B cell (primary cell): ENCODE measurements around the gene KRTAP10-3. TPM values are rescaled to one million over a fixed set of nuclear protein-coding genes. Genes with fewer than 3 reads are reported as not detected.

Experiments
- ATAC-seq: fragments of 200-7000 bp; cut with Tn5 transposase; one replicate; pipeline ENCODE4 v1.10.0; 2021; ENCODE audit warnings: low read depth, mild to moderate bottlenecking, moderate number of reproducible peaks, moderate library complexity
- CTCF ChIA-PET: fragments of 350-600 bp; sonication (Branson Sonifier 250); formaldehyde crosslinking; loops from one replicate; lab custom pipeline; 2021; ENCODE audit warnings: antibody characterized with exemption, inconsistent platforms; lab: Charles Lee
- POLR2A ChIA-PET: fragments of 350-600 bp; sonication (Branson Sonifier 250); formaldehyde crosslinking; loops from one replicate; lab custom pipeline; 2021; ENCODE audit warnings: antibody characterized with exemption; lab: Charles Lee
- DNase-seq: peaks from one replicate; pipeline ENCODE4 v3.0.0; 2013
- H2AFZ ChIP-seq: 2 replicates; pipeline ENCODE4 v1.6.1; 2012; ENCODE audit warnings: mild to moderate bottlenecking, low read depth, low read length; ENCODE audit not compliant: insufficient read depth, poor library complexity, severe bottlenecking
- H3K27ac ChIP-seq, 2 donors: 1 replicate in 1 of 2; 2 replicates in 1 of 2; pipeline ENCODE4 v1.5.1; 2012 to 2013; ENCODE audit warnings: low read length in 2 of 2, mild to moderate bottlenecking in 2 of 2, moderate library complexity in 1 of 2
- H3K27me3 ChIP-seq, 4 experiments: fragments of 200-600 bp in 1 of 4; sonication (generic) in 1 of 4; replicated peaks in 1 of 4; 1 replicate in 2 of 4; 2 replicates in 2 of 4; pipeline versions ENCODE4 v1.6.1 to v1.7.0; 2013 to 2016; ENCODE audit warnings: low read length in 3 of 4, mild to moderate bottlenecking in 2 of 4, mixed read lengths in 1 of 4, moderate library complexity in 1 of 4; ENCODE audit not compliant: insufficient read depth in 4 of 4, control insufficient read depth in 3 of 4; ENCODE audit errors: control extremely low read depth in 1 of 4
- H3K36me3 ChIP-seq, 2 experiments: replicated peaks in 1 of 2; 1 replicate in 1 of 2; 2 replicates in 1 of 2; pipeline versions ENCODE4 v1.6.1 to v1.7.1; 2013; ENCODE audit warnings: low read length in 1 of 2; ENCODE audit not compliant: insufficient read depth in 2 of 2, control insufficient read depth in 1 of 2; ENCODE audit errors: control extremely low read depth in 1 of 2, extremely low read depth in 1 of 2
- H3K4me1 ChIP-seq, 2 donors: fragments of 200-600 bp in 1 of 2; sonication (generic) in 1 of 2; 1 replicate in 1 of 2; 2 replicates in 1 of 2; pipeline versions ENCODE4 v1.5.1 to v1.6.1; 2013 to 2017; ENCODE audit warnings: low read length in 2 of 2; ENCODE audit not compliant: control insufficient read depth in 2 of 2, insufficient read depth in 2 of 2
- H3K4me2 ChIP-seq: replicated peaks from 2 replicates; pipeline ENCODE3; 2012; ENCODE audit warnings: mild to moderate bottlenecking, low read depth, low read length; ENCODE audit not compliant: poor library complexity, severe bottlenecking
- H3K4me3 ChIP-seq, 5 experiments: fragments of 200-600 bp in 1 of 5; sonication (generic) in 1 of 5; 1 replicate in 3 of 5; 2 replicates in 2 of 5; pipeline versions ENCODE4 v1.5.1 to v1.7.0; 2011 to 2016; ENCODE audit warnings: low read length in 4 of 5, mild to moderate bottlenecking in 4 of 5, low read depth in 2 of 5, control low read depth in 1 of 5, moderate library complexity in 1 of 5; ENCODE audit not compliant: insufficient read depth in 1 of 5; ENCODE audit errors: control extremely low read depth in 1 of 5, extremely low read depth in 1 of 5
- H3K79me2 ChIP-seq: fragments of 200-600 bp; sonication (generic); one replicate; pipeline ENCODE4 v1.6.0; 2016; ENCODE audit warnings: low read length; ENCODE audit not compliant: control insufficient read depth, insufficient read depth
- H3K9ac ChIP-seq: fragments of 200-600 bp; sonication (generic); 2 replicates; pipeline ENCODE4 v1.6.1; 2017; ENCODE audit warnings: mild to moderate bottlenecking, low read length, moderate library complexity
- H3K9me3 ChIP-seq, 3 donors: one replicate each; pipeline versions ENCODE4 v1.6.1 to v1.7.1; 2013; ENCODE audit warnings: low read length in 2 of 3; ENCODE audit not compliant: control insufficient read depth in 2 of 3, insufficient read depth in 1 of 3; ENCODE audit errors: control extremely low read depth in 1 of 3
- H4K20me1 ChIP-seq: 2 replicates; pipeline ENCODE4 v1.6.0; 2012; ENCODE audit warnings: mild to moderate bottlenecking, low read length; ENCODE audit not compliant: insufficient read depth, control insufficient read depth, poor library complexity, severe bottlenecking
- H3K27ac Mint-ChIP-seq: one replicate; pipeline ENCODE4 v1.8.0; 2021; ENCODE audit warnings: mixed read lengths
- H3K27me3 Mint-ChIP-seq: one replicate; pipeline ENCODE4 v1.8.0; 2021; ENCODE audit warnings: mixed read lengths
- H3K4me1 Mint-ChIP-seq: one replicate; pipeline ENCODE4 v1.8.0; 2021; ENCODE audit warnings: mixed read lengths
- H3K4me3 Mint-ChIP-seq: one replicate; pipeline ENCODE4 v1.8.0; 2021; ENCODE audit warnings: mixed read lengths
- H3K9me3 Mint-ChIP-seq: one replicate; pipeline ENCODE4 v1.8.0; 2022; ENCODE audit warnings: mixed read lengths; ENCODE audit not compliant: insufficient read depth
- EZH2 ChIP-seq: IDR thresholded peaks from 2 replicates; pipeline ENCODE4 v1.6.1; 2012; ENCODE audit warnings: borderline replicate concordance, low read depth, mild to moderate bottlenecking, moderate library complexity, low read length; ENCODE audit not compliant: insufficient read depth, poor library complexity, severe bottlenecking
- WGBS: methylation state at CpG from one replicate; pipeline ENCODE4 v1.1.5; 2013; ENCODE audit warnings: missing lambda C conversion rate; ENCODE audit not compliant: insufficient coverage; 5-methylcytosine and 5-hydroxymethylcytosine counted together
- intact Hi-C: fragments of 100-400 bp; cut with micrococcal nuclease; formaldehyde crosslinking; loops from one replicate; pipeline ENCODE4 v1.10.0; 2022
- polyA plus RNA-seq: library from polyadenylated mRNA; depleted of rRNA; stranded (reverse); fragments of >200 nt; gene quantifications from 2 replicates; pipeline ENCODE4 v1.2.3, GENCODE V29; 2012
- total RNA-seq, 2 donors: library from RNA; stranded (reverse); fragments of 120-200 nt in 1 of 2; gene quantifications; 1 replicate in 1 of 2; 2 replicates in 1 of 2; pipeline versions ENCODE4 v1.2.3 to v1.2.4, GENCODE V29; 2013 to 2022
- TF ChIP-seq, protein P1 (sequence below): fragments of 200-600 bp; IDR thresholded peaks from one replicate; pipeline ENCODE4 v1.8.0; 2022; ENCODE audit warnings: antibody characterized with exemption, mild to moderate bottlenecking

The KRTAP10-3 gene
- total and polyA plus RNA-seq, 2 donors (not counting 1 experiment from before 2014, with no cell fraction given): 0.40 TPM; not detected in 1

DNA sequence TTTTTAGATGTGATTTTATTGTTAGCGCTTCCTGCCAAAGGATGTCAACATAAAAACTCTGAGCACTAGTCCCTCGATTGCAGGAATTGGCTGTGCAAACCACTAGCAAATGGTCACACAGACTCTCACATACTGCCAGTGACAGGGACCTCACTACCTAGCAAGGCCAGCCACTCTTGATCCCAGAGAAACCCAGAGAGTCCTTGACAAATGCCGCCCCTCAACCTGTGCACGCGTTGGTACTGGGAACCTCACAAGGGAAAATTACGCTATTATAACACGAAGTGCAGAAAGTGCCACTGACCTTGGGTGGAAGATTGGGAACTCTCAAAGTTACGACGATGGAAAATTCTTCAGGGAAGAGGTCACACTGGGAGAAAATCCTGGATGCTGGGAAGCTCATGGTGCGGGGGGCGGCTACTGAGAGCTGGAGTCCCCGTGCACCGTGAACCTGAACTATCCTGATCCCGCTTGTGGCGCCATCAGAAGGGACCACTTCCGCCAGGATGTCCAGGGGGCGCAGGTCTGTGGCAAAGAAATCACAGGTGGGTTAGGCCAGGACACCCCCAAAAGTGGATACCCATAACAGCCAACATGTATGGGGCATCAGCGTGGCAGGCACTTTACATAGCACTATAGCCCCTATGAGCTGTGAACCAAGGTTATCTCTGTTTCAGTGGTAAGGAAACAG lies 9.0 kb upstream of the KRTAP10-3 start:
- no peak for DNase-seq
- intact Hi-C loops: loop anchor here (5.0 kb wide), 1 partner anchor 545 kb away; no protein-coding TSS in a partner anchor
- POLR2A ChIA-PET: no interaction called here
- no peak overlapping the region for H2AFZ ChIP-seq
- H3K79me2 ChIP-seq: no peaks in the 10 kb centered on the region
- peaks cover 19% of the 10 kb centered on the region for H3K27me3 Mint-ChIP-seq
- H4K20me1 ChIP-seq: no peaks in the 10 kb centered on the region
- CTCF ChIA-PET: no interaction called here
- peaks cover 0 to 18% (median 4%) of the 10 kb centered on the region in 3 donors for H3K9me3 ChIP-seq
- no peak overlapping the region for H3K9ac ChIP-seq
- H3K27ac ChIP-seq: no peak overlapping the region
- ATAC-seq: no peak
- H3K4me2 ChIP-seq: no peak overlapping the region
- H3K27me3 ChIP-seq: no peaks in the 10 kb centered on the region
- H3K4me1 ChIP-seq: peaks cover 12 to 26% of the 10 kb centered on the region in 2 donors
- H3K4me1 Mint-ChIP-seq: peaks cover 25% of the 10 kb centered on the region
- peak overlapping the region; percentile 56 for H3K27ac Mint-ChIP-seq
- peaks cover 2% of the 10 kb centered on the region for H3K9me3 Mint-ChIP-seq
- WGBS: 92% methylated on average over 18 of the region's 18 CpGs
- H3K4me3 ChIP-seq: no peak overlapping the region
- TF ChIP-seq, protein P1, sequence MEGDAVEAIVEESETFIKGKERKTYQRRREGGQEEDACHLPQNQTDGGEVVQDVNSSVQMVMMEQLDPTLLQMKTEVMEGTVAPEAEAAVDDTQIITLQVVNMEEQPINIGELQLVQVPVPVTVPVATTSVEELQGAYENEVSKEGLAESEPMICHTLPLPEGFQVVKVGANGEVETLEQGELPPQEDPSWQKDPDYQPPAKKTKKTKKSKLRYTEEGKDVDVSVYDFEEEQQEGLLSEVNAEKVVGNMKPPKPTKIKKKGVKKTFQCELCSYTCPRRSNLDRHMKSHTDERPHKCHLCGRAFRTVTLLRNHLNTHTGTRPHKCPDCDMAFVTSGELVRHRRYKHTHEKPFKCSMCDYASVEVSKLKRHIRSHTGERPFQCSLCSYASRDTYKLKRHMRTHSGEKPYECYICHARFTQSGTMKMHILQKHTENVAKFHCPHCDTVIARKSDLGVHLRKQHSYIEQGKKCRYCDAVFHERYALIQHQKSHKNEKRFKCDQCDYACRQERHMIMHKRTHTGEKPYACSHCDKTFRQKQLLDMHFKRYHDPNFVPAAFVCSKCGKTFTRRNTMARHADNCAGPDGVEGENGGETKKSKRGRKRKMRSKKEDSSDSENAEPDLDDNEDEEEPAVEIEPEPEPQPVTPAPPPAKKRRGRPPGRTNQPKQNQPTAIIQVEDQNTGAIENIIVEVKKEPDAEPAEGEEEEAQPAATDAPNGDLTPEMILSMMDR: no peak
- no peak for TF ChIP-seq EZH2
- no peak overlapping the region for H3K4me3 Mint-ChIP-seq
- H3K36me3 ChIP-seq: no peaks in the 10 kb centered on the region

DNA sequence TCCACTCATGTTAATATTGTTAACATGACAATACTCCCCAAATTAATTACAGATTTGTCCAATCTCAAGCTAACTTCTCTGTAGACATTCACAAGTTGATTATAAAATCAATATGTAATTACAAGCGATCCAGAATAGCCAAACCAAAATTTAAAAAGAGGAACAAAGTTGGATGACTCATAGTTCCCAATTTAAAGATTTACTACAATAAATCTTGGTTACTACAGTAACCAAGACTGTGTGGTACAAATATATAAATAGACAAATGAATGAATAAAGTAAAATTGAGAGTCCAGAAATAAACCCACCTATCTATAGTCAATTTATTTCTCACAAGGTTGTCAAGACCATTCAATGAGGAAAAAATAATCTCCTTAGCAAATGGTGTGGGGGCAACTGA lies 7.8 kb upstream of the KRTAP10-3 start:
- no peak overlapping the region for H3K9ac ChIP-seq
- H3K27me3 ChIP-seq: no peaks in the 10 kb centered on the region
- no peaks in the 10 kb centered on the region for H4K20me1 ChIP-seq
- Mint-ChIP-seq H3K27me3 (peaks cover 8% of the 10 kb centered on the region), H3K27ac (peak overlapping the region; percentile 59), H3K4me3 (peak overlapping the region; percentile 13), H3K4me1 (peaks cover 33% of the 10 kb centered on the region), H3K9me3 (peaks cover 7% of the 10 kb centered on the region)
- H2AFZ ChIP-seq: no peak overlapping the region
- DNase-seq (peak; percentile 56), ATAC-seq (peak; percentile 17)
- H3K4me2 ChIP-seq: no peak overlapping the region
- H3K79me2 ChIP-seq: no peaks in the 10 kb centered on the region
- H3K4me1 ChIP-seq: peaks cover 12 to 26% of the 10 kb centered on the region in 2 donors
- intact Hi-C loops: loop anchor here (5.0 kb wide), 1 partner anchor 546 kb away; no protein-coding TSS in a partner anchor
- CTCF ChIA-PET: no interaction called here
- no peaks in the 10 kb centered on the region for H3K36me3 ChIP-seq
- POLR2A ChIA-PET: no interaction called here
- WGBS: no CpG with 5 or more reads among the region's 1 CpG
- H3K27ac ChIP-seq: peak overlapping the region in 1 of 2 donors; percentile 28
- peaks cover 0 to 11% (median 6%) of the 10 kb centered on the region in 3 donors for H3K9me3 ChIP-seq
- TF ChIP-seq, protein P1: no peak
- no peak for TF ChIP-seq EZH2
- H3K4me3 ChIP-seq: no peak overlapping the region
